GM21390 (cell line): Measurements from ENCODE around the gene HPCAL1.
A peak's percentile ranks its signal among the peaks of the same experiment; 100 is the strongest.

Experiments
- ATAC-seq: cut with Tn5 transposase; IDR thresholded peaks from one replicate; pipeline ENCODE4 v1.9.1; 2021; ENCODE audit not compliant: unreplicated experiment

HPCAL1 gene

DNA sequence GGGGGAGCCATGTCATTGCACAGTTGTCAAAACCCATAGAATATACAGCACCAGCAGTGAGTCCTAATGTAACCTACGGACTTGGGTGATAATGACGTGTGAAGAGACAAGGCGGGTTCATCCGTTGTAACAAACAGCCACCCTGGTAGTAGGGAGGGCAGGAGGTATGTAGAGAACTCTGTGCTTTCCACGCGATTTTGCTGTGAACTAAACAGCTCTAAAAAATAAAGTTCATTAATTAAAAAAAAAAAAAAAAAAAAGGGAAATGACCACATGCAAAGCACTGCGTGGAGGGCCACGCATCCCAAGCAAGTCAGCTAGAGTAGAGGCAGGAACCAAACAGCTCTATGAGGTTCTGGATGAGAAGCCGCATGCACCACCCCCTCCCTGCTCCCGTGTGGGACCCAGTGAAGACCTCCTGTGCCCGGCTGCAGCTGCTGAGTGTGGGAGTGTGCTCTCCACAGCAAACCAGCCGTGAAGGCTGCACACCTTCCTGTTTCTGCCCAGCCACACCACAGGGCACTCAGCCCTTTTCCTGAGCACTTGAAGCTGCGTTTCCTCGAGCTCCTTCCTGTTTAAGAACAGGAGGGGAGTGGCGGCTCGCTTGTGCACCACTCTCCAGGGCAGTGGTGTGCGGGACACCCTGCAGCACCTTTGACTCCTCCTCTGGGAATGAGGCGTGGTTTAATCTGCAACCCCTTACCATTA lies 79.8 kb downstream of the HPCAL1 start:
- peak; percentile 60 for ATAC-seq

- no peak for ATAC-seq
Measured at GRCh38 chr2:10383960-10384734, 81.4 kb downstream of the HPCAL1 start.

- ATAC-seq = no peak
Measured at GRCh38 chr2:10385501-10385900, 82.8 kb downstream of the HPCAL1 start.

- no peak for ATAC-seq
Measured at GRCh38 chr2:10385933-10386773, 83.4 kb downstream of the HPCAL1 start.

- no peak for ATAC-seq
Measured at GRCh38 chr2:10387033-10387432, 84.3 kb downstream of the HPCAL1 start.

GRCh38 chr2:10388954-10389560 lies 86.4 kb downstream of the HPCAL1 start:
- ATAC-seq = no peak

DNA sequence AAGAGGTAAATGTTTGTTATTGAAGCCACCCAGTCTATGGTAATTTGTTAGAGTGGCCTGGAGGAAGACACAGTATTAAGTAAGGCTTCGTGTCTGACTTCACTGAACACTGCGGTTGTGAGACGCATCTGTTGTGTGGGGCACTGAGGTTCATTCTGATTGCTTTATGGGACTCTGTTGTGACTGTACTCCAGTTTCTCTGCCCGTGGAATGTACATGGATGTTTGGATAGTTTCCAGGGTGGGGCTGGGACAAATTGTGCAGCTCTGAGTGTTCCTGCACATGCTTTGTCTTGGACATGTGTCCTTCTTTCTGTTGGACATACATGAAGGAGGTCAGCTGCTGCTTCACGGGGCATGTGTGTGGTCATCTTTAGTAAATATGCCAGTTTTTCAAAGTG lies 86.9 kb downstream of the HPCAL1 start:
- ATAC-seq = no peak

DNA sequence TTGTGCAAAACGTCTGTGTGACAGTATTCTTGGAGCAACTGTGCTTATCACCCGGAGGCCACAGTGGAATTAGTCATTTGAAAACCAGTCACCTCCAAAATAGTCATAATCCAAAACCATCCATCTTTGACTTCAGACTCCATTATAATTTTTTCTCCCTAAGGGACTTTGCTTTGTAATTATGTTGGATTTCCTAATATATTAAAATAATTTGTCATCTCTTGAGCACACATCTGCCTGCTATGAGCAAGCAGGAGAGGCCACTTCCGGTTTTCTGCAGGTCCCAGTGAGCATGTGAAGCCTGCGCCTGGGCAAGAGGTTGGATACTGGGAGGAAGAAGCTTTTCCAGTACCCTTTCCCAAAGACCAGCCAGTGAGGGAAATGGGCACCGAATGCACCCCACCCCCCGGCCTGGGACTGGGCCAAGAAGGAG lies 87.7 kb downstream of the HPCAL1 start:
- ATAC-seq = no peak

DNA sequence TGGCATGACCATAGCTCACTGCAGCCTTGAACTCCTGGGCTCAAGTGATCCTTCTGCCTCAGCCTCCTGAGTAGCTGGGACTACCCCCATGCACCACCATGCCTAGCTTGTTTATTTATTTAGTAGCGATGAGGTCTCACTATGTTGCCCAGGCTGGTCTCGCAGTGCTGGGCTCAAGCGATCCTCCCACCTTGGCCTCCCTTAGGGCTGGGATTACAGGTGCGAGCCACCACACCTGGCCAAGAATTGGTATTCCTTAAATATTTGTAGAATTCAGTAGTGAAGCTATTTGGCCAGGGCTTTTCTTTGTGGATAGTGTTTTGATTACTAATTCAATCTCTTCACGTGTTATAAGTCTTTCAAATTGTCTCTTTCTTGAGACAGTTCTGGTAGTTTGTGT lies 89.4 kb downstream of the HPCAL1 start:
- ATAC-seq = no peak

DNA sequence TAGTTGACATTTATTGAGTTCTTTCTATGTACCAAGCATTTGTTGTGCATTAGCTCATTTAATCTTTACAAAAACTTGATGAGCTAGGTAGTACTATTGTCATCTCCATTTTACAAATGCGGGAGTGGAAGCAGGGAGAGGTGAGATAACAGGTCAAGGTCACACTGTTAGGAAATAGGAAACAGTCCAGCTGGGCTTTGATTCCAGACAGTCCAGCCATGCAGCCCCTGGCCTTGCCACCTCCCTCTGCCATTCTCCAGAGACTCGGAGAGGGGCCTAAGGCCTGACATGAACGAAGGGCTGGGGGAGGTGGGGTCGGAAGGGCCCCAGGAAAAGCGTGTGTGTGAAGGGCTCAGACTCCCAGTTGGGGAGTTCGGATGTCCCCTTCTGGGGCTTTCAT lies 89.8 kb downstream of the HPCAL1 start:
- ATAC-seq = no peak

- no peak for ATAC-seq
Measured at GRCh38 chr2:10392951-10393639, 90.4 kb downstream of the HPCAL1 start.

DNA sequence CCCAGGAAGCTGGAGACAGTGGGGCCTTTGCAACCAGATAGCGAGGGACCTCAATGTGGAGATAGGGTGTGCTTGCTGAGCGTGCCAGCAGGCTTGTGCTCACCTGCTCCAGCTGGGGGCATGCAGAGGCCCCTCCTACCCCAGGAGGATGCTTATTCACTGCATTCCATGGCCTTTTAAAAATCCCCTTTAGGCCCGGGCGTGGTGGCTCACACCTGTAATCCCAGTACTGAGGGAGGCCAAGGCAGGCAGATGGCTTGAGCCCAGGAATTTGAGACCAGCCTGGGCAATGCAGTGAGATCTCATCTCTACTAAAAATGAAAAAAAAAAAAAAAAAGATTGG lies 90.9 kb downstream of the HPCAL1 start:
- ATAC-seq = no peak

DNA sequence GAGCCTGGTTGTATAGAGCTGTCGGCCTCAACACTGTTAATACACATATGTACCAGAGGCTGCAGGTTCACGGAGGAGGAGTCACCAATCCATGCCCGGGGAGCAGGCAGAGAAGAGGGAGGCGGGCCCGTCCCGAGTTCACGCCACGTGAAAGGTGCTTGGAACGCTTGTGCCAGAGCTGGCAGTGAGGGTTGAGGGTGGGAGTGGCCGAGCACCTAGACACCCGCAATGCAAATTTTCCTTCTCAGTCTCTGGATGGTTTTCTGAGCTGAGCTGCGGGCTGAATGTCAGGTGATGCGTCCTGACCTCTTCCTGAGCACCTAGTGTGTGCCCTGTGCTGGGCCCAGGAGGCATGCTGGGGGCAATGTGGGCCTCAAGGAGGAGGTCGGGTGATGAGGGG lies 93.2 kb downstream of the HPCAL1 start:
- ATAC-seq = no peak

DNA sequence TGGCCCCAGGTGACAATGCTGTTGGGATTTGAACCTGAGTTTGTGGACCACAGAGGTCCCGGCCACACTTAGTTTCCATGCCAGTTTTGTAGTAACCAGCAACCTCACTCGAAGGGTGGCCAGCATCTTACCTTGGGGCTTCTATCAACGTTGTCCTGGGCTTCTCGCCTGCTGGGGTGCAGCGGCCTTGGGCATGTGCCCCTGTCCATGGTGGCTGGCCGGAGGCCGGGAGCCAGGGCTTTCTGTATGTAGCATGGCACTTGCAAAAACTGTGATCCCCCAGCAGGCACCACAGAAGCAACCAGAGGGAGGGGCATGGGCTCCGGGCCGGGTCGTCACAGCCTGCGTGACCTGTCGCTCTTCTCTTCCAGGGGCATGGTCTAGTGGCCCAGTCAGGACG lies 93.8 kb downstream of the HPCAL1 start:
- ATAC-seq = no peak

- ATAC-seq = no peak
Measured at GRCh38 chr2:10397297-10397875, 94.7 kb downstream of the HPCAL1 start.

GRCh38 chr2:10397878-10398277 lies 95.2 kb downstream of the HPCAL1 start:
- no peak for ATAC-seq

- no peak for ATAC-seq
Measured at GRCh38 chr2:10398496-10398895, 95.8 kb downstream of the HPCAL1 start.

- ATAC-seq = no peak
Measured at GRCh38 chr2:10399358-10399757, 96.7 kb downstream of the HPCAL1 start.

DNA sequence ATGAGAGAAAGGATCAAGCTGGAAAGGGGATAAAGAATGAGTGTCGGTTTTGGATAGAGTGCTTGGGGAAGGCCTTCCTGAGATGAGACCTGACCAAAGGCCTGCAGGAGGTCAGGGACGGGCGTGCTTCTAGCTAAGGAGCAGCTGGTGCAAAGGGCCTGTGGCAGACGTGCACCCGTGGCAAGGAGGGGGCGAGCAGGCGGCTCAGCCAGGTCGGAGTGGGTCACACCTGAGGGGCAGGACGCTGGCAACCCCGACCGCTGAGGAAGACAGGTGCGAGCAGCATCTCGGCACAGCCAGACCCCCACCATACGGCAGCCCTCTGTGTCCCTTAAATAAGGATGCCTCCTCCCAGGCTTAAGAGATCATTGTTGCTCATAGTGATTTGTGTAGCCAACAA lies 97.3 kb downstream of the HPCAL1 start:
- no peak for ATAC-seq

DNA sequence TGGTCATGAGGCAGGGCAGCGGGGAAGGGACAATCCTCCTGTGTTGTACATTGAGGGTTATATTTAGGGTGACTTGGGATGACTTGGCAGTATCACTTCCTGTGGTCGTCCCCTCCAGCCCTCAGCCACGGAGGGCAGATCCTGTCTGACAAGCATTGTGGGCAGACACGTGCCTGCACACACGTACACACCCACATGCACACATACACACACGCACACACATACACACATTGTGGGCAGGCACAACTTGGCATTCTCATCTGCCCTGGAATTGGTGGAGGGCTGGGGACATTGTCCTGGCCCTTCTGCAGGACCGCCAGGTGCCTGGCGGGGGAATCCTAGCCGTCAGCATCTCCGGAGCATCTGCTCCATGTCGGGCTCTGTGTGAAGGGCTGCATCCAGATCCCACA lies 97.9 kb downstream of the HPCAL1 start:
- no peak for ATAC-seq
